ENCODE results near the gene TWIST2. TPM values are rescaled to one million over a fixed set of nuclear protein-coding genes. Genes with fewer than 3 reads are reported as not detected.

The TWIST2 gene
- total RNA-seq (not detected), polyA plus RNA-seq (not detected), total RNA-seq (not detected)

DNA sequence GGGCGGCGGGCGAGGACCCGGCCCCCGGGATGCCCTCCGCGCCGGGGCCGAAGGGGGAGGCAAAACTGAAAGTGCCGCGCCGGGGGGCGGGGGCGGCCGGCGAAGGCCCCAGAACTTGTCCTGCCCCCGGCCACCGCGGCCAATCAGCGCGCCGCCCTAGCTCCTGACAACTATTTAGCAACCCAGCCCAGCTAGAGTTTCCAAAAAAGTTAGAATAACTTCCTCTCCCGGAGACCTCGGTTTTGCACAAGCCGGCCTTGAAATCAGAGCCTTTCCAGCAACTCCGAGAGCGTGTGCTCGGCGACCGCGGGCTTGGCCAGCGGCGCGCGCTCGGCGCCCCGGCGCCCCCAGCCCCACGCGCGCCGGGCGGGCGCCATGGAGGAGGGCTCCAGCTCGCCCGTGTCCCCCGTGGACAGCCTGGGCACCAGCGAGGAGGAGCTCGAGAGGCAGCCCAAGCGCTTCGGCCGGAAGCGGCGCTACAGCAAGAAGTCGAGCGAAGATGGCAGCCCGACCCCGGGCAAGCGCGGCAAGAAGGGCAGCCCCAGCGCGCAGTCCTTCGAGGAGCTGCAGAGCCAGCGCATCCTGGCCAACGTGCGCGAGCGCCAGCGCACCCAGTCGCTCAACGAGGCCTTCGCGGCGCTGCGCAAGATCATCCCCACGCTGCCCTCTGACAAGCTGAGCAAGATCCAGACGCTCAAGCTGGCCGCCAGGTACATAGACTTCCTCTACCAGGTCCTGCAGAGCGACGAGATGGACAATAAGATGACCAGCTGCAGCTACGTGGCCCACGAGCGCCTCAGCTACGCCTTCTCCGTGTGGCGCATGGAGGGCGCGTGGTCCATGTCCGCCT, at the start of gene TWIST2:
TWIST2 (plus strand) TSS at position 245 of the 850 bp plus-strand sequence; CDS start at position 376, 131 bp downstream.
- Mint-ChIP-seq H3K36me3 (no peaks in the 10 kb centered on the region), H3K9me3 (no peaks in the 10 kb centered on the region), H3K4me1 (peaks cover 0 to 6% (median 0%) of the 10 kb centered on the region in 7 donors), H3K27me3 (peaks cover 49 to 64% (median 57%) of the 10 kb centered on the region in 5 donors), H3K4me3 (peak within 1 kb of the TSS in 2 of 10 donors; percentile 19 to 52), H3K27ac (no peak within 1 kb of the TSS)
- no peaks in the 10 kb centered on the region for H3K4me1 ChIP-seq (ENCODE audit: control insufficient read depth in 2 of 2, insufficient read depth in 2 of 2, low read length in 2 of 2)
- no peak within 1 kb of the TSS for H3K4me3 ChIP-seq (ENCODE audit: low read length)
- no peak within 1 kb of the TSS for H3K27ac ChIP-seq (ENCODE audit: low read depth, low read length)
- POLR2A ChIA-PET: no interaction called here
- H3K36me3 ChIP-seq (ENCODE audit: control insufficient read depth in 2 of 3, insufficient read depth in 3 of 3, low read length in 3 of 3): no peaks in the 10 kb centered on the region
- DNase-seq (no peak), ATAC-seq (no peak)
- no peaks in the 10 kb centered on the region for H3K27me3 ChIP-seq (ENCODE audit: control insufficient read depth in 2 of 2, insufficient read depth in 2 of 2, low read length in 2 of 2)
- intact Hi-C loops (cut with micrococcal nuclease): no loop called here
- CTCF ChIA-PET: no interaction called here
- H3K9me3 ChIP-seq (ENCODE audit: control insufficient read depth in 2 of 3, low read length in 3 of 3): no peaks in the 10 kb centered on the region

DNA sequence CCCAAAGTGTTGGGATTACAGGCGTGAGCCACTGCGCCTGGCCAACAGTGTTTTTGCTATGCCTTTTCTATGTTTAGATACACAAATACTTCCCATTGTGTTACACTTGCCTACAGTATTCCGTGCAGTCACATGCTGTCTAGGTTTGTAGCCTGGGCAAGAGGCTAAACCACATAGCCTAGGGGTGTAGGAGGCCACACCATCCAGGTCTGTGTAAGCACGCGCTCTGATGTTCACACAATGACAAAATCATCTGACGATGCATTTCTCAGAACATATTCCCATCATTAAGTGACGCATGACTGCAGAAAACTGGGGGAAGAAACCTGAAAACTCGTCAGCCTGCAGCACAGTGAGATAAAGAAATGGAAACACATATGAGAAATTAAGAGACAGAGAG, 46.1 kb upstream of the TWIST2 start:
- peaks cover 0 to 47% (median 38%) of the 10 kb centered on the region in 5 donors for H3K27me3 Mint-ChIP-seq

DNA sequence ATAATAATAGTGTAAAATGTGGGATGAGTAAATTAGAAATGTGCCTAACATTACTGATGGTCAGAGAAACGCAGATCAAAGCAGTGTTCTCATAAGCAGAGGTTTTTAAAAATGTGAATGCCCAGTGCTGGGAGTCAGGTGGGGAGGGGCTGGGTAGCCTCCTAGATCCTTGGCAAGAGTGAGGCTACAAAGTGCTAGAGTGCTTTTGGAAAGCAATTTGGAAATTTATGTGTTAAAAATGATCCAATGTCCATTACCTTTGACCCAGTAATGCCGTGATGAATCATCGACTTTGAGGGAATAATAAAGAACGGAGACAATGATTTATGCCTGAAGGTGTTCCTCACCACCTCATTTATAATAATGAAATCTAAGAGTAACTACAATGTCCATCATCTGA, 44.9 kb upstream of the TWIST2 start:
- ATAC-seq (no peak), DNase-seq (no peak)
- Mint-ChIP-seq H3K4me1 (no peaks in the 10 kb centered on the region), H3K27ac (no peak overlapping the region), H3K4me3 (no peak overlapping the region), H3K9me3 (peaks cover 0 to 2% (median 0%) of the 10 kb centered on the region in 11 donors), H3K27me3 (peaks cover 0 to 37% (median 31%) of the 10 kb centered on the region in 5 donors), H3K36me3 (no peaks in the 10 kb centered on the region)
- Histone ChIP-seq H3K9me3 (ENCODE audit: control insufficient read depth in 2 of 3, low read length in 3 of 3) (no peaks in the 10 kb centered on the region), H3K36me3 (ENCODE audit: control insufficient read depth in 2 of 3, insufficient read depth in 3 of 3, low read length in 3 of 3) (no peaks in the 10 kb centered on the region), H3K27me3 (ENCODE audit: control insufficient read depth in 2 of 2, insufficient read depth in 2 of 2, low read length in 2 of 2) (no peaks in the 10 kb centered on the region), H3K27ac (ENCODE audit: low read depth, low read length) (no peak overlapping the region), H3K4me1 (ENCODE audit: control insufficient read depth in 2 of 2, insufficient read depth in 2 of 2, low read length in 2 of 2) (no peaks in the 10 kb centered on the region), H3K4me3 (ENCODE audit: low read length) (no peak overlapping the region)
- intact Hi-C loops (cut with micrococcal nuclease): no loop called here
- CTCF ChIA-PET: no interaction called here
- POLR2A ChIA-PET: no interaction called here

More for the DNA sequence above, 46.1 kb upstream of the TWIST2 start:
- H3K27ac Mint-ChIP-seq: no peak overlapping the region
- H3K4me1 Mint-ChIP-seq: no peaks in the 10 kb centered on the region
- H3K36me3 ChIP-seq (ENCODE audit: control insufficient read depth in 2 of 3, insufficient read depth in 3 of 3, low read length in 3 of 3): no peaks in the 10 kb centered on the region
- H3K27ac ChIP-seq (ENCODE audit: low read depth, low read length): no peak overlapping the region
- intact Hi-C loops (cut with micrococcal nuclease): no loop called here
- H3K4me3 ChIP-seq (ENCODE audit: low read length): no peak overlapping the region
- no peaks in the 10 kb centered on the region for H3K9me3 ChIP-seq (ENCODE audit: control insufficient read depth in 2 of 3, low read length in 3 of 3)
- ChIA-PET CTCF (no interaction called here), POLR2A (no interaction called here)
- H3K27me3 ChIP-seq (ENCODE audit: control insufficient read depth in 2 of 2, insufficient read depth in 2 of 2, low read length in 2 of 2): no peaks in the 10 kb centered on the region
- no peaks in the 10 kb centered on the region for H3K36me3 Mint-ChIP-seq
- H3K9me3 Mint-ChIP-seq: peaks cover 0 to 2% (median 0%) of the 10 kb centered on the region in 11 donors
- H3K4me3 Mint-ChIP-seq: no peak overlapping the region
- H3K4me1 ChIP-seq (ENCODE audit: control insufficient read depth in 2 of 2, insufficient read depth in 2 of 2, low read length in 2 of 2): no peaks in the 10 kb centered on the region
- DNase-seq: no peak
- no peak for ATAC-seq

DNA sequence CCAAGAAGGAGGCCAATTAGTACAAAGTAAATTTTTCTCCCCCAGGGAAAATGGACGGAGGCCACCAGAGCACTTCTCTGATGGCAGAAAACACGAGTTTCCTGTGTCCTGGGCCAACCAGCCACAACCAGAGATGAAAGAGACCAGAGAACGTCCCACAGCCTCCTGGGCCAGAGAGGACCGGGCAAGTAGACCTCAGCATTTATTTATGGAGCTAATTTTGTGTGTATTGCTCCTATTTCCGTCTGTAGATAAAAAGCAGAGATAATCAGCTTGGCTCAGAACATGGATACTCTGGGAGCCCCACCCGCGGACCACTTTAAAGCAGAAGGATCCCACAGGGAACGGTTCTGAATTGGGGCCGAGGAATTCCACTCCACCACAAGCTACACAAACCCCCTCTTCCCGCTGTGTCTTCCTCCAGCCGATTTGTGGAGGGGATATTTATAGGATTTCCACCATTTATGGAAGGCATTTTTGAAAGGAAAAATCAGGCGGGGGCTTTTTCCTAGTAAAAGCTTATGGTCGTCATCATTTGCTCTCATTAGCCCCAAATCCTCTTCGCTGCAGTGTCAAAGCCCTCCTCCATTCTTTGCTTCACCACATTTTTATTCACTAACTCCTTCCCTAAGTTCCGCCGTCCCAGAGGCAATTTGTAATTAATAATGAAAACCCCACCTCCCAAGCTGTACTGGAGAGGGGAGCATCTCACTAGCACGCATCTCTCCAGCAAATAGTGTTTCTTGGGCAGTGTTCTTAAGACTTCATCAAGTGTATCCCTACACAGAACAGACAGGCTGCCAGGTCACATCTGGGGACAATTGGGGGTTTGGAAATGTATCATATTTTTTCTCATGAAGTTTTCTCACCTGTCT, 43.7 kb upstream of the TWIST2 start:
- CTCF ChIA-PET: no interaction called here
- H3K4me3 Mint-ChIP-seq: no peak overlapping the region

DNA sequence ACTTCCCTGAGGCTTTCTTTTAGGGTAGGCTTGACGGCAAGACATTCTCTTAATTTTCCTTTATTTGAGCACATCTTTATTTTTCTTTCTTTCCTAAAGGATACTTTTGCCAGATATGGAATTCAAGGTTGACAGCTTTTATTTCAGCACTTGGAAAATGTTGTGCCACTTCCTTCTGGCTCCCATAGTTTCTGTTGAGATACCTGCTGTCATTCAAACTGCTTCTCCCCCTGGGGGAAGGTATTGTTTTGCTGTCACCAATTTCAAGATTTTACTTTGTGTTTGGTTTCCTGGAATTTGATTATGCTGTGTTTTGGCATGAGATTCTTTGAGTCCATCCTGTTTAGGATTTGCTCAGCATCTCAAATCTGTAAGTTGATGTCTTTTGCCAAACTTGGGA, 39.1 kb upstream of the TWIST2 start:
- intact Hi-C loops (cut with micrococcal nuclease): no loop called here
- POLR2A ChIA-PET: no interaction called here

More for the DNA sequence above, 43.7 kb upstream of the TWIST2 start:
- H3K9me3 Mint-ChIP-seq: peaks cover 0 to 8% (median 2%) of the 10 kb centered on the region in 11 donors
- ATAC-seq (no peak), DNase-seq (no peak)
- no peak overlapping the region for H3K27ac Mint-ChIP-seq
- H3K4me1 Mint-ChIP-seq: no peaks in the 10 kb centered on the region
- Histone ChIP-seq H3K4me1 (ENCODE audit: control insufficient read depth in 2 of 2, insufficient read depth in 2 of 2, low read length in 2 of 2) (no peaks in the 10 kb centered on the region), H3K27me3 (ENCODE audit: control insufficient read depth in 2 of 2, insufficient read depth in 2 of 2, low read length in 2 of 2) (no peaks in the 10 kb centered on the region), H3K4me3 (ENCODE audit: low read length) (no peak overlapping the region), H3K27ac (ENCODE audit: low read depth, low read length) (no peak overlapping the region), H3K9me3 (ENCODE audit: control insufficient read depth in 2 of 3, low read length in 3 of 3) (no peaks in the 10 kb centered on the region), H3K36me3 (ENCODE audit: control insufficient read depth in 2 of 3, insufficient read depth in 3 of 3, low read length in 3 of 3) (no peaks in the 10 kb centered on the region)
- intact Hi-C loops (cut with micrococcal nuclease): no loop called here
- H3K27me3 Mint-ChIP-seq: peaks cover 0 to 33% (median 29%) of the 10 kb centered on the region in 5 donors
- no peaks in the 10 kb centered on the region for H3K36me3 Mint-ChIP-seq
- POLR2A ChIA-PET: no interaction called here

DNA sequence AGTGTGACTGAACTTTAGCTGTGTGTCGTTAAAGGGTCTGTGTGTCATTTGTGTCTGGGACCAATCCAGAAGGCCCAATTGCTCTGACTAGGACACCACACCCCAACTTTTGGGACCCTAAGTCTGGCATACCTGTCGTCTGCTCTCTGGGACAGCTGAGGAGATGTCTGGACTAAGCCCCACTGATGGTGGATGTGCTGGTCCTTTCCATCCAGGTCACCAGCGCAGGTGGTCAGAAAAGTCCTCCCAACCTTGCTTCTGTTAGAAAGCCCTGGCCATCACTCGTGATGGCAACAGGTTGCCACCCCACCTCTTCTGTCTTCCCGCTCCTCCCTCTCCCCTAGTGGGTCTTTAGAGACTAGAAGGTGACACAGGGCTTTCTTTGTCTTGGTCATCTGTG, 37.6 kb upstream of the TWIST2 start:
- no peaks in the 10 kb centered on the region for H3K36me3 ChIP-seq (ENCODE audit: control insufficient read depth in 2 of 3, insufficient read depth in 3 of 3, low read length in 3 of 3)
- CTCF ChIA-PET: interaction anchor here (0.6 kb wide), 1 partner anchor 441 kb away, joined by 4 read pairs; no protein-coding TSS in a partner anchor
- intact Hi-C loops (cut with micrococcal nuclease): no loop called here
- no peaks in the 10 kb centered on the region for H3K27me3 ChIP-seq (ENCODE audit: control insufficient read depth in 2 of 2, insufficient read depth in 2 of 2, low read length in 2 of 2)
- Mint-ChIP-seq H3K36me3 (no peaks in the 10 kb centered on the region), H3K4me1 (no peaks in the 10 kb centered on the region), H3K27ac (no peak overlapping the region), H3K9me3 (peaks cover 0 to 10% (median 3%) of the 10 kb centered on the region in 11 donors), H3K4me3 (no peak overlapping the region), H3K27me3 (peaks cover 0 to 41% (median 19%) of the 10 kb centered on the region in 5 donors)
- H3K4me3 ChIP-seq (ENCODE audit: low read length): no peak overlapping the region
- POLR2A ChIA-PET: no interaction called here
- H3K4me1 ChIP-seq (ENCODE audit: control insufficient read depth in 2 of 2, insufficient read depth in 2 of 2, low read length in 2 of 2): no peaks in the 10 kb centered on the region
- H3K27ac ChIP-seq (ENCODE audit: low read depth, low read length): no peak overlapping the region
- no peaks in the 10 kb centered on the region for H3K9me3 ChIP-seq (ENCODE audit: control insufficient read depth in 2 of 3, low read length in 3 of 3)
- DNase-seq (no peak), ATAC-seq (no peak)

More for the DNA sequence above, 39.1 kb upstream of the TWIST2 start:
- Histone ChIP-seq H3K27me3 (ENCODE audit: control insufficient read depth in 2 of 2, insufficient read depth in 2 of 2, low read length in 2 of 2) (no peaks in the 10 kb centered on the region), H3K4me3 (ENCODE audit: low read length) (no peak overlapping the region), H3K9me3 (ENCODE audit: control insufficient read depth in 2 of 3, low read length in 3 of 3) (no peaks in the 10 kb centered on the region), H3K36me3 (ENCODE audit: control insufficient read depth in 2 of 3, insufficient read depth in 3 of 3, low read length in 3 of 3) (no peaks in the 10 kb centered on the region), H3K27ac (ENCODE audit: low read depth, low read length) (no peak overlapping the region), H3K4me1 (ENCODE audit: control insufficient read depth in 2 of 2, insufficient read depth in 2 of 2, low read length in 2 of 2) (no peaks in the 10 kb centered on the region)
- H3K9me3 Mint-ChIP-seq: peaks cover 0 to 10% (median 3%) of the 10 kb centered on the region in 11 donors
- H3K4me3 Mint-ChIP-seq: no peak overlapping the region
- H3K27ac Mint-ChIP-seq: no peak overlapping the region
- DNase-seq (no peak), ATAC-seq (no peak)
- CTCF ChIA-PET: no interaction called here
- H3K4me1 Mint-ChIP-seq: no peaks in the 10 kb centered on the region
- H3K27me3 Mint-ChIP-seq: peaks cover 0 to 26% (median 12%) of the 10 kb centered on the region in 5 donors
- H3K36me3 Mint-ChIP-seq: no peaks in the 10 kb centered on the region
